ENCODE results near the gene ADAMTS18.
A peak's percentile ranks its signal among the peaks of the same experiment; 100 is the strongest.
"Not testable (repeated sequence)": the region's sequence is repeated elsewhere in the genome, so short reads cannot be mapped to it uniquely, and the experiment has no call there.

ADAMTS18 gene

GRCh38 chr16:77434530-77435271 is at the start of gene ADAMTS18:
Gene ADAMTS18 (minus strand): TSS chr16:77435034. CDS start chr16:77434695, 339 bp downstream.
- peak; percentile 68 for DNase-seq (ENCODE audit: low read depth, low spot score)

GRCh38 chr16:77480681-77481315 is 46.0 kb upstream of the ADAMTS18 start:
- DNase-seq (ENCODE audit: low read depth, low spot score), result no peak

- DNase-seq (ENCODE audit: low read depth, low spot score), result no peak
These were observed 37.4 kb upstream of the ADAMTS18 start for GRCh38 chr16:77472262-77472661.

- no peak for DNase-seq (ENCODE audit: low read depth, low spot score)
These were observed 36.0 kb upstream of the ADAMTS18 start for GRCh38 chr16:77470851-77471250.

- DNase-seq (ENCODE audit: low read depth, low spot score), result no peak
These were observed 34.8 kb upstream of the ADAMTS18 start for GRCh38 chr16:77469634-77470033.

- no peak for DNase-seq (ENCODE audit: low read depth, low spot score)
These were observed 34.0 kb upstream of the ADAMTS18 start for GRCh38 chr16:77468831-77469230.

GRCh38 chr16:77467821-77468335 is 33.0 kb upstream of the ADAMTS18 start:
- no peak for DNase-seq (ENCODE audit: low read depth, low spot score)

- not testable (repeated sequence) for DNase-seq (ENCODE audit: low read depth, low spot score)
These were observed 28.8 kb upstream of the ADAMTS18 start for GRCh38 chr16:77463659-77464058.

- DNase-seq (ENCODE audit: low read depth, low spot score), result peak; percentile 17
These were observed 28.1 kb upstream of the ADAMTS18 start for GRCh38 chr16:77462894-77463293.

- DNase-seq (ENCODE audit: low read depth, low spot score), result no peak
These were observed 24.9 kb upstream of the ADAMTS18 start for GRCh38 chr16:77459534-77460254.

GRCh38 chr16:77457046-77457445 is 22.2 kb upstream of the ADAMTS18 start:
- peak; percentile 49 for DNase-seq (ENCODE audit: low read depth, low spot score)

GRCh38 chr16:77452243-77452642 is 17.4 kb upstream of the ADAMTS18 start:
- no peak for DNase-seq (ENCODE audit: low read depth, low spot score)

- no peak for DNase-seq (ENCODE audit: low read depth, low spot score)
These were observed 16.1 kb upstream of the ADAMTS18 start for GRCh38 chr16:77450790-77451487.

- DNase-seq (ENCODE audit: low read depth, low spot score), result no peak
These were observed 14.4 kb upstream of the ADAMTS18 start for GRCh38 chr16:77449208-77449607.

- DNase-seq (ENCODE audit: low read depth, low spot score), result no peak
These were observed 10.5 kb upstream of the ADAMTS18 start for GRCh38 chr16:77445324-77445723.

- no peak for DNase-seq (ENCODE audit: low read depth, low spot score)
These were observed 9.3 kb upstream of the ADAMTS18 start for GRCh38 chr16:77444147-77444460.

- DNase-seq (ENCODE audit: low read depth, low spot score), result no peak
These were observed 8.7 kb upstream of the ADAMTS18 start for GRCh38 chr16:77443357-77444146.

GRCh38 chr16:77442078-77442477 is 7.2 kb upstream of the ADAMTS18 start:
- no peak for DNase-seq (ENCODE audit: low read depth, low spot score)

GRCh38 chr16:77439106-77439505 is 4.3 kb upstream of the ADAMTS18 start:
- no peak for DNase-seq (ENCODE audit: low read depth, low spot score)

- no peak for DNase-seq (ENCODE audit: low read depth, low spot score)
These were observed 3.0 kb upstream of the ADAMTS18 start for GRCh38 chr16:77437859-77438258.

- DNase-seq (ENCODE audit: low read depth, low spot score), result peak; percentile 32
These were observed 512 bp upstream of the ADAMTS18 start for GRCh38 chr16:77435272-77435820.
